ENCODE measurements around the gene PRPF31. TPM values are rescaled to one million over a fixed set of nuclear protein-coding genes. Genes with fewer than 3 reads are reported as not detected.

The PRPF31 gene
- total and polyA plus RNA-seq, 2 of the 13 experiments (the other 11 are each of a cell fraction or from before 2014, with no cell fraction given), result 23.8 to 63.8 TPM

- TF ChIP-seq DMTF1 (CRISPR knock-in tag; IDR thresholded peaks at IDR 0.05) (peak; percentile 68; the same call in 1 of the 2 replicates), REPIN1 (CRISPR knock-in tag; IDR thresholded peaks at IDR 0.05; ENCODE audit: borderline replicate concordance, low read depth) (peak; percentile 68; the same call in 1 of the 2 replicates), NCOA5 (CRISPR knock-in tag; IDR thresholded peaks at IDR 0.05) (no peak), TAF1 (CRISPR knock-in tag; IDR thresholded peaks at IDR 0.05) (peak; percentile 50), RAD51 (IDR thresholded peaks at IDR 0.05; ENCODE audit: borderline replicate concordance) (no peak), PAWR (CRISPR knock-in tag; IDR thresholded peaks at IDR 0.05; ENCODE audit: borderline replicate concordance) (no peak; the same call in 1 of the 2 replicates), MXD1 (CRISPR knock-in tag; IDR thresholded peaks at IDR 0.05) (no peak), ARID2 (CRISPR knock-in tag; IDR thresholded peaks at IDR 0.05; ENCODE audit: borderline replicate concordance) (no peak), RORA (CRISPR knock-in tag; IDR thresholded peaks at IDR 0.05) (no peak), HNF4G (IDR thresholded peaks at IDR 0.05; ENCODE audit: borderline replicate concordance, low read depth, low read length) (no peak), HNF4G (CRISPR knock-in tag; IDR thresholded peaks at IDR 0.05; ENCODE audit: borderline replicate concordance, low read depth) (no peak), TRAFD1 (CRISPR knock-in tag; IDR thresholded peaks at IDR 0.05; ENCODE audit: borderline replicate concordance) (no peak), DBP (CRISPR knock-in tag; IDR thresholded peaks at IDR 0.05; ENCODE audit: not compliant biosample characterization) (no peak), ZNF775 (CRISPR knock-in tag; IDR thresholded peaks at IDR 0.05; ENCODE audit: borderline replicate concordance) (0 out of 2 replicates have a peak, but pooled peaks have one; percentile 63), ZNF629 (CRISPR knock-in tag; conservative IDR thresholded peaks at IDR 0.05) (no peak), NR2F1 (CRISPR knock-in tag; IDR thresholded peaks at IDR 0.05) (no peak), ARNT (IDR thresholded peaks at IDR 0.05) (no peak), MED1 (CRISPR knock-in tag; IDR thresholded peaks at IDR 0.05) (peak; percentile 69), ZNF740 (CRISPR knock-in tag; IDR thresholded peaks at IDR 0.05) (peak; percentile 75), ZNF777 (CRISPR knock-in tag; IDR thresholded peaks at IDR 0.05) (no peak), SALL1 (CRISPR knock-in tag; IDR thresholded peaks at IDR 0.05) (peak; percentile 89), NR2C2 (CRISPR knock-in tag; IDR thresholded peaks at IDR 0.05; ENCODE audit: borderline replicate concordance) (peak; percentile 89), TBP (CRISPR knock-in tag; IDR thresholded peaks at IDR 0.05) (peak; percentile 56; the same call in 1 of the 2 replicates), SKI (IDR thresholded peaks at IDR 0.05; ENCODE audit: partially characterized antibody) (no peak)
Observed at GRCh38 chr19:54115109-54116063, at the start of gene PRPF31, which contains the start of gene TFPT (continued).
